Activated CD4-positive, alpha-beta memory T cell treated with anti-CD3 and anti-CD28 coated beads, Interleukin-2, amount 10 ng/mL, durations not matched to agents 7 days and 5 days (primary cell): Measurements from ENCODE around the gene POLDIP2. TPM values are rescaled to one million over a fixed set of nuclear protein-coding genes. Genes with fewer than 3 reads are reported as not detected.
A peak's percentile ranks its signal among the peaks of the same experiment; 100 is the strongest.

Experiments used
- CTCF ChIA-PET: fragments of 350-600 bp; sonication (Branson Sonifier 250); formaldehyde crosslinking; loops from one replicate; lab custom pipeline; 2021; ENCODE audit warnings: antibody characterized with exemption, inconsistent platforms; lab: Charles Lee
- POLR2A ChIA-PET: fragments of 350-600 bp; sonication (Branson Sonifier 250); formaldehyde crosslinking; loops from one replicate; lab custom pipeline; 2021; ENCODE audit warnings: antibody characterized with exemption; lab: Charles Lee
- DNase-seq: peaks from one replicate; pipeline ENCODE4 v3.0.0-alpha.2; 2020
- H3K27ac Mint-ChIP-seq: one replicate; pipeline ENCODE4 v1.8.0; 2021; ENCODE audit warnings: mild to moderate bottlenecking, mixed read lengths
- H3K27me3 Mint-ChIP-seq: one replicate; pipeline ENCODE4 v1.8.0; 2021; ENCODE audit warnings: mixed read lengths
- H3K36me3 Mint-ChIP-seq: one replicate; pipeline ENCODE4 v1.8.0; 2021; ENCODE audit warnings: low read depth, mixed read lengths
- H3K4me1 Mint-ChIP-seq: one replicate; pipeline ENCODE4 v1.8.0; 2021; ENCODE audit warnings: mixed read lengths
- H3K4me3 Mint-ChIP-seq: one replicate; pipeline ENCODE4 v1.8.0; 2021; ENCODE audit warnings: mild to moderate bottlenecking, mixed read lengths
- H3K9me3 Mint-ChIP-seq: one replicate; pipeline ENCODE4 v1.8.0; 2021; ENCODE audit warnings: mixed read lengths
- total RNA-seq, 2 experiments: library from RNA; stranded (reverse); gene quantifications; one replicate each; pipeline ENCODE4 v1.2.3, GENCODE V29; 2021

Gene POLDIP2
- total RNA-seq, 2 experiments from 2014 or later, result 54.3 to 56.2 TPM

DNA sequence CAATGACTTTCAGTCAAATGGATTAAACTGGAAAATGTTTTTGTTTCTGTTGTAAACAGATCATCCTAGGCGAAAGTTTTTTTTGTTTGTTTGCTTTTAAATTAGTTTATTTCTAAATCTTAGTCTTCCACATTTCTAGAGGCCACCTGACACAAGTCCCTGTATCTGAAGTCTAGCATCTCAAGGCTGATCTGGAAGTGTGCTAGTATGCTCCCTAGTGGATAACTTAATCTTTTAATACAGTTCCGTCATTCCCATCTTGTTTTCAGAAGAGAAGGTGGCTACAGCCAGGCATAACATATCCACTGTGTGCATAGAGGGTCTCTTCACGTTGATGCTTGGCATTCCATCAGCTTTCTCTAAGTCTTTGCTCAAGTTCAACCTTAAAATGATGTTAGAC, 29.6 kb downstream of the POLDIP2 start:
- Mint-ChIP-seq H3K4me1 (peaks cover 34% of the 10 kb centered on the region), H3K9me3 (no peaks in the 10 kb centered on the region), H3K4me3 (no peak overlapping the region), H3K27ac (no peak overlapping the region), H3K36me3 (peaks cover 41% of the 10 kb centered on the region), H3K27me3 (no peaks in the 10 kb centered on the region)
- ChIA-PET POLR2A (no interaction called here), CTCF (no interaction called here)
- no peak for DNase-seq

DNA sequence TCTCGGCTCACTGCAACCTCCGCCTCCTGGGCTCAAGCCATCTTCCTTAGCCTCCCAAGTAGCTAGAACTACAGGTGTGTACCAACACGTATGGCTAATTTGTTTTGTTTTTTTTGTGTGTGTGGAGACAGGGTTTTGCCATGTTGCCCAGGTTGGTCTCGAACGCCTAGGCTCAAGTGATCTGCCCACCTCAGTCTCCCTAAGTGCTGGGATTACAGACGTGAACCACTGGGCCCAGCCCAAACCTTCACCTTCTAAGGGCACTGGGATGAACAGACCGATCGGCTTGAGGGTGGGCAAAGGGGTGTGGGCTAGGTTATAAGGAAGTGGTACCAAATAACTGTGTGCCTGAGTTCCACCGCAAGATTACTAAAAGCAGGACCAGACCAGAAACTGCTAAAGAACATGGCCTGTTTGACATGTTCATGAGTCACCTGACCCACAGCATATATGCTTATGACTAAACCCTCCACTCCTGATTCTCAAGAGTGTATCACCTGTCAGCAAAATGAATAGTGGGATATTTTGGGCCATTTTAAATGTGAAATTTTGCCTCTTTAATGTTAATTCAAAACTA, 30.2 kb downstream of the POLDIP2 start:
- H3K9me3 Mint-ChIP-seq, result no peaks in the 10 kb centered on the region
- POLR2A ChIA-PET, result no interaction called here
- no peak overlapping the region for H3K27ac Mint-ChIP-seq
- DNase-seq, result no peak
- H3K36me3 Mint-ChIP-seq, result peaks cover 41% of the 10 kb centered on the region
- no peak overlapping the region for H3K4me3 Mint-ChIP-seq
- peaks cover 35% of the 10 kb centered on the region for H3K4me1 Mint-ChIP-seq
- CTCF ChIA-PET, result no interaction called here
- no peaks in the 10 kb centered on the region for H3K27me3 Mint-ChIP-seq

DNA sequence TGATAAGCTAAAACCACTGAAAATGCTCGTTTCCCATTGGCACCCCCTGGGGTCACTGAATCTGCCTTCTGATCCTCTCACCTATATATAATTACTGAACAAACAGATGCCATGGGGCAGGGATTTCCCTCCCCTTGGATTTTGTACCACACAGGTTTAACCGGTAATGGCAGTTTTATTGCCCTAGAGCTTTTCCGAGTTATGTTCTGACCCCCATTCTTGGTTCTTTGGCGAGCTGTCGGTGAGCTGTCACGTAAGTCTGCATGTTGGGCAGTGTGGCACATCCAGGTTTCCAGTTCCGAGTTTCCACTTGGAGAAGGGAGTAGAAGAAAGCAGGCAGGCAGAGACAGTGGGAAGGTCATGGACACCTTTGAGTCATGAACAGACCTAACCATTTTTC, 31.2 kb downstream of the POLDIP2 start:
- ChIA-PET POLR2A (interaction anchor here (1.0 kb wide), 1 partner anchor 9 kb away, joined by 8 read pairs; the partner anchor contains the start of genes IFT20 and TNFAIP1), CTCF (interaction anchor here (1.0 to 1.2 kb wide), 2 partner anchors 9 to 74 kb away, joined by 3 to 4 read pairs; partner anchors contain the start of genes IFT20 and TNFAIP1)
- Mint-ChIP-seq H3K4me1 (peaks cover 43% of the 10 kb centered on the region), H3K4me3 (no peak overlapping the region), H3K27me3 (no peaks in the 10 kb centered on the region), H3K36me3 (peaks cover 38% of the 10 kb centered on the region), H3K9me3 (no peaks in the 10 kb centered on the region), H3K27ac (no peak overlapping the region)
- DNase-seq, result no peak

DNA sequence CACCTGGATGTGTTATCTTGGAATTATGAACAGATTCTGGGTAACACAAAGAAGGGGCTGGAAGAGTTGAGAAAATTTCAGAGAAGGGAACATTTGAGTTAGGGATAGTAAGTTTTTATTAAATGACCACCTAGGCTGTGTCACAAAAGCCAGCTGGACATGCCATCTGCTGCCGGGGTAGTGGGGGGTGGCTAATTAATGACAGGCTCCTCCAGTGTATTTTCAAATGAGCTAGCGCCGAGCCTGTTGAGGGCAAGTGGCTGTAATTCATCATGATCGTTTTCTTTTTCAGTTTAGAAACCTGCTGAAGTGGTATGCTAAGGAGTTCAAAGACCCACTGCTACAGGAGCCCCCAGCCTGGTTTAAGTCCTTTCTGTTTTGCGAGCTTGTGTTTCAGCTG, 32.1 kb downstream of the POLDIP2 start:
- CTCF ChIA-PET, result interaction anchor here (1.2 kb wide), 1 partner anchor 10 kb away, joined by 3 read pairs; the partner anchor contains the start of genes IFT20 and TNFAIP1
- no peak overlapping the region for H3K27ac Mint-ChIP-seq
- POLR2A ChIA-PET, result no interaction called here
- H3K36me3 Mint-ChIP-seq, result peaks cover 36% of the 10 kb centered on the region
- H3K27me3 Mint-ChIP-seq, result no peaks in the 10 kb centered on the region
- H3K4me3 Mint-ChIP-seq, result no peak overlapping the region
- peaks cover 51% of the 10 kb centered on the region for H3K4me1 Mint-ChIP-seq
- H3K9me3 Mint-ChIP-seq, result no peaks in the 10 kb centered on the region
- DNase-seq, result no peak

DNA sequence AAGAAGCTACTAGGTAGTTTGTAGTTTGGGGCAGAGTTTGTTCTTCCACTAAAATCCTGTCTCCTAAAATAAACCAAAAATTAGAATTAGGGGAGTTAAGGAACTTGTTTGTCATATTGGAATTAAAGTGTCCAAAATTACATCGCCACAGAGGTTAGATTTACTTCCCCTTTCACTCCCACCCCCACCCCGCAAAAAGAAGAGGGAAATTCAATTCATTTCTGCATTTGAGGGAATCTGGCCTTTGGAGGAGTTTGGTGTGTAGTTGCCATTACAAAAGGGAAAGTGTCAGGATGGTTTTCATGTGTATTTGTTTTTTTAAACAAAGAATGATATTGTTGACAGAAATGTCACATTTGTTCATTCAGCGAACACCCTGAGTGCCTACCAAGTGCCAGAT, 32.5 kb downstream of the POLDIP2 start:
- ChIA-PET CTCF (no interaction called here), POLR2A (no interaction called here)
- Mint-ChIP-seq H3K9me3 (no peaks in the 10 kb centered on the region), H3K27ac (no peak overlapping the region), H3K4me3 (no peak overlapping the region), H3K4me1 (peaks cover 55% of the 10 kb centered on the region), H3K27me3 (no peaks in the 10 kb centered on the region), H3K36me3 (peaks cover 36% of the 10 kb centered on the region)
- DNase-seq, result no peak

DNA sequence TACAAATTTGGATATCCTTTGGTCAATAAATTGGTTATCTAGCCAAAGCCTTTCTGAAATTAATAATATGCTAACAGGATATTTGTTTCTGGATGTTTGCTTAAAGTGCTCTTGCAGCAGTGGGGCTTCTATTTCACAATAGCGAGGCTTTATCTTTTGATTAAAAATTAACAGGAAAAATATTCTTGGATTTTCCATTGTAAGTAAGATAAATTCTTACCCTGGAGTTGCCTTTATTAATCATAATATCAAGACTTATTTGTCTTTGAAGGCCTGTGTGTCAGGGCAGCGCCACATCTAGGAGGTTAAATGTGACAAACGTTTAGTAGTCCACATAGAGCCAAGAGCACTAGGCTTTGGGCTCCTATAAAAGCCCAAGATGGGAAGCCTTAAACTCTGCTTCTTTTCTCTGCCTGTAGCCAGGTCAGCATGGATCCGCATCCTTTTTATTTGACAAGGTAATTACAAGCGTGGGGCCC, 33.0 kb downstream of the POLDIP2 start:
- Mint-ChIP-seq H3K27ac (no peak overlapping the region), H3K27me3 (no peaks in the 10 kb centered on the region), H3K4me1 (peaks cover 59% of the 10 kb centered on the region), H3K4me3 (no peak overlapping the region), H3K36me3 (peaks cover 36% of the 10 kb centered on the region), H3K9me3 (no peaks in the 10 kb centered on the region)
- POLR2A ChIA-PET, result no interaction called here
- DNase-seq, result no peak
- CTCF ChIA-PET, result no interaction called here

DNA sequence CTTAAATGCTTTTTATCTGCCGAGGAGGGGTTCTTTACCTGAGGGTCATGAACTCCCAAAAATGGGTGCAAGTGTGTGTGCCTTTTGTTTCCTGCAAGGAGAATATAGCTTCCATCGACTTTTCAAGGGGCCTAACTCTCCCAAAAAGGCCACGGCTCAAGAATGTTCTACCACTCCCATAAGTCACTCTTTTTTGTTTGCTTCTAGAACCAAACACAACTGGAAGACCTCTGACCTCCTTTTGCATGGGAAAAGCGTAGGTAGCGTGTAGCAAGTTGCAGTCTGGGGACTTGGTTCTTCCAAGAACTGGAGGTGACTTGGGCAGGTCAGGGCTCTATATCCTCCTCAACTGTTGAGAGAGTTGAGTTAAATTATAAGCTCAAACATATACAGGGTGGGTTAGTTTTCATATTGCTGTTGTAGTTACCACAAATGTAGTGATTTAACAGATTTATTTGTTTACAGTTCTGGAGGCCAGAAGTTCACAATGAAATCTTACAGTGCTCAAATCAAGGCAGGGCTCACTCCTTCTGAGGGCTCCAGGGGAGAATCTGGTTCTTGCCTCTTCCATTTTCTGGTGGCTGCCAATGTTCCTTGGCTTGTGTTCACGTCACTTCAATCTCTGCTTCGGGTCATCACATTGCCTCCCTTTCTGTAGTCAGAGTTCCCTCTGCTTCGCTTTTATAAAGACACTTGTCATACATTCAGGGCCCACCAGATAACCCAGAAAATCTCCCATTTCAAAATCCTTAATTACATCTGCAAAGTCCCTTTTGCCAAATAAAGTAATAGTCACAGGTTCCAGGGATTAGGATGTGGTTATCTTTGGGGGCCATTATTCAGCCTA, 36.9 kb downstream of the POLDIP2 start:
- H3K4me1 Mint-ChIP-seq, result peaks cover 43% of the 10 kb centered on the region
- peak overlapping the region; percentile 89 for H3K4me3 Mint-ChIP-seq
- ChIA-PET CTCF (interaction anchor here (1.5 kb wide), 1 partner anchor 515 kb away, joined by 4 read pairs; no protein-coding TSS in a partner anchor), POLR2A (interaction anchor here (1.0 to 4.4 kb wide), 5 partner anchors 11 to 89 kb away, joined by 3 to 30 read pairs (median 5); partner anchors contain the start of genes IFT20, POLDIP2 and TNFAIP1)
- no peaks in the 10 kb centered on the region for H3K9me3 Mint-ChIP-seq
- H3K36me3 Mint-ChIP-seq, result peaks cover 1% of the 10 kb centered on the region
- peak overlapping the region; percentile 55 for H3K27ac Mint-ChIP-seq
- no peaks in the 10 kb centered on the region for H3K27me3 Mint-ChIP-seq
- DNase-seq, result no peak

DNA sequence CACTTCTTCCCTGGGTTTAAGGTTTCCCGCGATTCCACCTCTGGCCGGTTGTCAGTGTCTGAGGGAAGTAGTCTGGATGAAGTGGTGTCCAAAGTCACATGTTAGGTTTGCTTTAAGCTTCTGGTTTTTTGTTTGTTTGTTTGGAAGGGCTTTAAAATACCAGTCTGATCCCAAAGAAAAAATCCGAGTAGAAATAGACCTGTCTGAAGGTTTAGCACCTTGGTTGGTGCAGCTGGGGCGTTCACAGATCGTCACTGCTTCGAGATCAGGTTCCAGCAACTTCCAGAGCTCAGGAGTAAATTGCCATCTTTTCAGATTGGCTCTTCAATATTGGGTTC, 37.8 kb downstream of the POLDIP2 start:
- no peaks in the 10 kb centered on the region for H3K36me3 Mint-ChIP-seq
- no peaks in the 10 kb centered on the region for H3K27me3 Mint-ChIP-seq
- peak overlapping the region; percentile 89 for H3K4me3 Mint-ChIP-seq

DNA sequence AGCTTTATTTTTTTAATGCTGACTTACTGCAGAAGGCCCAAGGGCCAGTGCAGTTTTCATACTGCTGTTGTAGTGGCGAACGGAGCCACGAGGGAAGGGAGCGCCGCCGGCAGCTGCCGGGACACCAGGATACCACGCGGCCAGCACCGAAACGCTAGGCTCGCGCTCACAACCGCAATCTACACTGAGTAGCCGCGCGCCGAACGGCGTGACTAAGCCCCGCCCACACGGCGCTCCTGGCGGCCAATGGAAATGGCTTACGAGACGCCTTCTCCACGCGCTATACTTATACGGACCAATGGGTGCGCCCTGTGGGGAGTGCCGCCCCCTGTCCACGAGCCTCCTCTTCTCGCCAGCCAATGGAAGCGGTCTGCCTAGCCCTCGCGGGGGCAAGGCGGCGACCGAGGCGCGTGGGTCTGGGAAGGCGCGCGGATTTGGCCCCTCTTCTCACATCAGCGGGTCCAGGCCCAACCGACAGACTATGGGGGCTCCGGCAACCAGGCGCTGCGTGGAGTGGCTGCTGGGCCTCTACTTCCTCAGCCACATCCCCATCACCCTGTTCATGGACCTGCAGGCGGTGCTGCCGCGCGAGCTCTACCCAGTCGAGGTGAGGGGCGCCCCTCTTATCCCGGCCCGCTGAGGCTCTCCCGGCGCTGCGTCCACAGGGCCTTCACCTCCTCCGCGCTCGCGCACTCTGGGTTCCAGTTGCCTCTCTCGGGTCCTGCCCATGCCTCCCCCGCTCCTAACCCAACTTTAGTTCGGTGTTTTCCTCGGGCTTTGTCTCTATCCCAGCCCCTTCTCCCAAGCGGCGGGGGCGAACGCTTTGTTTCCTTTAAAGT, 38.3 kb downstream of the POLDIP2 start, which contains the start of gene TMEM97:
Gene TMEM97, plus strand, starts transcription at position 442 of the 839 bp plus-strand sequence. Its CDS starts 40 bp downstream, at position 482.
- no peaks in the 10 kb centered on the region for H3K36me3 Mint-ChIP-seq
- ChIA-PET POLR2A (interaction anchor here (0.6 to 4.4 kb wide), 8 partner anchors 10 to 854 kb away, joined by 3 to 30 read pairs (median 4); partner anchors contain the start of genes IFT20, POLDIP2 and TNFAIP1), CTCF (interaction anchor here (0.7 to 2.8 kb wide), 8 partner anchors 8 to 513 kb away, joined by 3 to 13 read pairs (median 3); partner anchors contain the start of genes IFT20, POLDIP2 and TNFAIP1)
- H3K27me3 Mint-ChIP-seq, result no peaks in the 10 kb centered on the region
- peak within 1 kb of the TSS; percentile 89 for H3K4me3 Mint-ChIP-seq
- H3K4me1 Mint-ChIP-seq, result peaks cover 41% of the 10 kb centered on the region
- peak within 1 kb of the TSS; percentile 55 for H3K27ac Mint-ChIP-seq
- no peaks in the 10 kb centered on the region for H3K9me3 Mint-ChIP-seq
- DNase-seq, result peak; percentile 95

More for the DNA sequence above, 37.8 kb downstream of the POLDIP2 start:
- Mint-ChIP-seq H3K9me3 (no peaks in the 10 kb centered on the region), H3K4me1 (peaks cover 41% of the 10 kb centered on the region), H3K27ac (peak overlapping the region; percentile 55)
- CTCF ChIA-PET, result interaction anchor here (0.7 to 2.8 kb wide), 6 partner anchors 9 to 514 kb away, joined by 3 to 13 read pairs (median 3); partner anchors contain the start of genes IFT20, POLDIP2 and TNFAIP1
- POLR2A ChIA-PET, result interaction anchor here (0.9 to 4.4 kb wide), 5 partner anchors 12 to 89 kb away, joined by 3 to 30 read pairs (median 5); partner anchors contain the start of genes IFT20, POLDIP2 and TNFAIP1
- no peak for DNase-seq

DNA sequence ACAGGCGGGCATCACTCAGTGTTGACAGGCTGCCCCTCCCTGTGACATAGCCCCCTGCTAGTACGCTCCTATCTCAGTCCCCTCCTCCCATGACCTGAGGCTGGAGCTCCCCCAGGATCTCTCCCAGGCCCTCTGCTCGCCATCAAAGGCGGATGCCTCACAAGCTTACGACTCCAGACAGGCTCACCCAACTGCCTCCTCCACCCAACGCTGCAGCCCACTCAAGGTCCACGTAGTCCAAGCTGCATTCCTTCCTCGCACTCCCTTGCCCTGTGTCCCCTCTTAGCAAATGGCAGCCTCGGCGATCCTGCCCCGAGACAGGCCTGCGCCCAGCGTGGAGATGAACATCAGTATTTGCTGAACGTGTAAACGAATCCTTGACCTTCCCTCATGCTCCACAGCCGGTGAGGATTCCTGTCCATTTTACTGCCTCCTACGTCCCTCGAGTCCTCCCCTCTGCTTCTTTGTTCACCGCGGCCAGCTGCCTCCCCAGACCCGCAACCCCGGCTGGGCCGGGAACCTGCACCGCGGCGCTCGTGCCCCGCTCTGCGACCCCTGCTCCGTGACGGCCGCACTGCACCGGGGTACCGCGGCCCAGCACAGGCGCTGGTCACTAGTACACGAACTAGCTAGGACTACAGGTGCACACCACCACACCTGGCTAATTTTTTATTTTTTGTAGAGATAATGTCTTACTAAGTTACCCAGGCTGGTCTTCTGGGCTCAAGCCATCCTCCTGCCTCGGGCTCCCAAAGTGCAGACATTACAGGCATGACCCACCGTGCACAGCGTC, 39.2 kb downstream of the POLDIP2 start:
- no peak for DNase-seq
- no peaks in the 10 kb centered on the region for H3K9me3 Mint-ChIP-seq
- H3K27me3 Mint-ChIP-seq, result peaks cover 4% of the 10 kb centered on the region
- CTCF ChIA-PET, result interaction anchor here (0.5 to 2.8 kb wide), 5 partner anchors 15 to 183 kb away, joined by 3 to 13 read pairs (median 5); partner anchors contain the start of genes IFT20 and TNFAIP1
- peak overlapping the region; percentile 33 for H3K27ac Mint-ChIP-seq
- peak overlapping the region; percentile 89 for H3K4me3 Mint-ChIP-seq
- H3K36me3 Mint-ChIP-seq, result no peaks in the 10 kb centered on the region
- POLR2A ChIA-PET, result interaction anchor here (0.6 to 4.4 kb wide), 7 partner anchors 10 to 853 kb away, joined by 3 to 30 read pairs (median 4); partner anchors contain the start of genes IFT20, POLDIP2 and TNFAIP1
- H3K4me1 Mint-ChIP-seq, result peaks cover 41% of the 10 kb centered on the region
